GM12875 (cell line): Measurements from ENCODE around the gene GRHL3.
"Not testable (repeated sequence)": the region's sequence is repeated elsewhere in the genome, so short reads cannot be mapped to it uniquely, and the experiment has no call there.

ENCODE experiments used
- H3K4me3 ChIP-seq: one replicate; pipeline ENCODE4 v1.5.1; 2011; ENCODE audit warnings: low read depth, low read length, control low read depth
- CTCF ChIP-seq: IDR thresholded peaks from 2 replicates; pipeline ENCODE4 v1.5.1; 2011; ENCODE audit warnings: low read depth, mild to moderate bottlenecking, control low read depth, inconsistent platforms, low read length, moderate library complexity, borderline replicate concordance; ENCODE audit not compliant: insufficient read depth

Gene GRHL3

GRCh38 chr1:24319312-24319863 lies at the start of gene GRHL3:
TSS of gene GRHL3 (plus strand) at chr1:24319357. CDS start at chr1:24319552, 195 bp downstream.
- no peak for TF ChIP-seq CTCF
- no peak within 1 kb of the TSS for H3K4me3 ChIP-seq

GRCh38 chr1:24274203-24275103 lies 44.7 kb upstream of the GRHL3 start:
- not testable (repeated sequence) for H3K4me3 ChIP-seq

- H3K4me3 ChIP-seq, result no peak overlapping the region
- TF ChIP-seq CTCF, result no peak
Observed at GRCh38 chr1:24275104-24275410, 44.1 kb upstream of the GRHL3 start.

GRCh38 chr1:24275510-24275909 lies 43.6 kb upstream of the GRHL3 start:
- TF ChIP-seq CTCF, result no peak
- no peak overlapping the region for H3K4me3 ChIP-seq

- no peak overlapping the region for H3K4me3 ChIP-seq
- TF ChIP-seq CTCF, result no peak
Observed at GRCh38 chr1:24276791-24277190, 42.4 kb upstream of the GRHL3 start.

GRCh38 chr1:24277420-24278169 lies 41.6 kb upstream of the GRHL3 start:
- H3K4me3 ChIP-seq, result no peak overlapping the region
- TF ChIP-seq CTCF, result no peak

GRCh38 chr1:24278726-24279125 lies 40.4 kb upstream of the GRHL3 start:
- no peak for TF ChIP-seq CTCF
- no peak overlapping the region for H3K4me3 ChIP-seq
